Fibroblast of mammary gland (primary cell): Measurements from ENCODE around the gene HNRNPK.

Experiments used
- DNase-seq: peaks from one replicate; pipeline ENCODE4 v3.0.0-alpha.2; 2010; ENCODE audit warnings: low read depth
- H3K4me3 ChIP-seq: 2 replicates; pipeline ENCODE4 v1.5.1; 2011; ENCODE audit warnings: low read depth, mild to moderate bottlenecking, low read length, moderate library complexity; ENCODE audit not compliant: control insufficient read depth
- TF ChIP-seq, protein P1 (sequence below): conservative IDR thresholded peaks from 2 replicates; pipeline ENCODE4 v1.5.1; 2011; ENCODE audit warnings: low read depth, low read length, inconsistent platforms; ENCODE audit not compliant: control insufficient read depth, insufficient read depth

The HNRNPK gene

DNA sequence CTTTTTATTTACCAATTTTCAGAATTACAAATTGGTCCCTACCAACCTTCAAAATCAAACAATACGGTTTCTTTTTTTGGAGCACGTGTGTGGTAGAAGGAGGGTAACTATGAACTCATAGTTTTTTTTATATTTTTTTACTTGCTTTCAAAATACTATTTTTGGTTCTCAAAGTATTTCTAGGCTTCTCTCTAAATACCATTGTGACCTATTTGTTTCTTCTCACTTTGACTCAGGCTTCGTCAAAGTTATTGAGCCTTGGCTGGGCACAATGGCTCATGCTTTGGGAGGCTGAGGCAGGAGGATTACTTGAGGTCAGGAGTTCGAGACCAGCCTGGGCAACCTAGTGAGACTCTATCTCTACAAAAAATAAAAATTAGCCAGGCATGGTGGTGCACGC is 47.2 kb downstream of the HNRNPK start:
- TF ChIP-seq, protein P1, sequence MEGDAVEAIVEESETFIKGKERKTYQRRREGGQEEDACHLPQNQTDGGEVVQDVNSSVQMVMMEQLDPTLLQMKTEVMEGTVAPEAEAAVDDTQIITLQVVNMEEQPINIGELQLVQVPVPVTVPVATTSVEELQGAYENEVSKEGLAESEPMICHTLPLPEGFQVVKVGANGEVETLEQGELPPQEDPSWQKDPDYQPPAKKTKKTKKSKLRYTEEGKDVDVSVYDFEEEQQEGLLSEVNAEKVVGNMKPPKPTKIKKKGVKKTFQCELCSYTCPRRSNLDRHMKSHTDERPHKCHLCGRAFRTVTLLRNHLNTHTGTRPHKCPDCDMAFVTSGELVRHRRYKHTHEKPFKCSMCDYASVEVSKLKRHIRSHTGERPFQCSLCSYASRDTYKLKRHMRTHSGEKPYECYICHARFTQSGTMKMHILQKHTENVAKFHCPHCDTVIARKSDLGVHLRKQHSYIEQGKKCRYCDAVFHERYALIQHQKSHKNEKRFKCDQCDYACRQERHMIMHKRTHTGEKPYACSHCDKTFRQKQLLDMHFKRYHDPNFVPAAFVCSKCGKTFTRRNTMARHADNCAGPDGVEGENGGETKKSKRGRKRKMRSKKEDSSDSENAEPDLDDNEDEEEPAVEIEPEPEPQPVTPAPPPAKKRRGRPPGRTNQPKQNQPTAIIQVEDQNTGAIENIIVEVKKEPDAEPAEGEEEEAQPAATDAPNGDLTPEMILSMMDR, result no peak
- no peak for DNase-seq
- H3K4me3 ChIP-seq, result no peak overlapping the region

DNA sequence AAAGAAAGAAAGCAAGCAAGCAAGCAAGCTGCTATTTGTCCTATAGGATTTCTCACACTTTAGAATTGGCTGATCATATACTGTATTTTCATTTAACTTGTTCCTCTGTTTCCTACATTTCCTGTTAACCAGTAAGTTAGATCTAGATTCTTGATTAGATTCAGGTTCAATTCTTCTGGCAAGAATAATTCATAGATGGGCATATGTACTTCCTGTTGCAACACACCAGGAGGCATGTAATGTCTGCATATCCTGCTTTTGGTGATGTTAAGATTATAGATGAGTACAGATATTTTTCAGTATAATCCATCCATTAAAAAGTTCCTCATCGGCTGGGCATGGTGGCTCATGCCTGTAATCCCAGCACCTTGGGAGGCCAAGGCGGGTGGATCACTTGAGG is 48.0 kb downstream of the HNRNPK start:
- TF ChIP-seq, protein P1, result no peak
- no peak for DNase-seq
- H3K4me3 ChIP-seq, result no peak overlapping the region

DNA sequence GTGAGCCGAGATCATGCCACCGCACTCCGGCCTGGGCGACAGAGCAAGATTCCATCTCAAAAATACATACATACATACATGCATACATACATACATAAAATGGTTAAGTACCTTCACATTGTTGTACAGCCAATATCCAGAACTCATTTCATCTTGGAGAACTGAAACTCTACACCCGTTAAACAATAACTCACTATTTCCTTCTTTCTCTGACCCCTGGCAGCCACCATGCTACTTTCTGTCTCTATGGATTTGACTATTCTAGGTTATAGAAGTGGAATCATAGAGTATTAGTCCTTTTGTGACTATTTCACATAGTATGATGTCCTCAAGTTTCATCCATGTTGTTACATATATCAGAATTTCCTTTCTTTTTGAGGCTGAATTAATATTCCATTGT is 49.1 kb downstream of the HNRNPK start:
- H3K4me3 ChIP-seq, result no peak overlapping the region
- DNase-seq, result no peak
- TF ChIP-seq, protein P1, result no peak

DNA sequence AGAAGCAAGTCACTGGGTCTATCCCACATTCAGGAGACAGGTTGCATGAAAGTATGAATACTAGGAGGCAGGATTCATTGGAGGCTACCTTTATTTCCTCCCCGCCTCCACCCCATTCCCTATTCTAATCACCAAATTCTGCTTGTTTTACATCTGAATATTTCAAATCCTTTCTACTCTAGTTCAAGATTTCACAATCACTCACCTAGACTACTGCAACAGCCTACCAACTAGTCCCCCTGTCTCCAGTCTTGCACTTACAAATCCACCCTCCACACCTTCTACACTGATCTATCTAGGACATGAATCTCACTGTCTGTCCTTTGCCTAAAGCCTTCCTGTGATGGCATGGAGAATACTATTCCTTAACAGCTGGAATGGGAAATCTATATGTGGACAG is 52.4 kb downstream of the HNRNPK start:
- DNase-seq, result no peak
- H3K4me3 ChIP-seq, result no peak overlapping the region
- TF ChIP-seq, protein P1, result no peak

DNA sequence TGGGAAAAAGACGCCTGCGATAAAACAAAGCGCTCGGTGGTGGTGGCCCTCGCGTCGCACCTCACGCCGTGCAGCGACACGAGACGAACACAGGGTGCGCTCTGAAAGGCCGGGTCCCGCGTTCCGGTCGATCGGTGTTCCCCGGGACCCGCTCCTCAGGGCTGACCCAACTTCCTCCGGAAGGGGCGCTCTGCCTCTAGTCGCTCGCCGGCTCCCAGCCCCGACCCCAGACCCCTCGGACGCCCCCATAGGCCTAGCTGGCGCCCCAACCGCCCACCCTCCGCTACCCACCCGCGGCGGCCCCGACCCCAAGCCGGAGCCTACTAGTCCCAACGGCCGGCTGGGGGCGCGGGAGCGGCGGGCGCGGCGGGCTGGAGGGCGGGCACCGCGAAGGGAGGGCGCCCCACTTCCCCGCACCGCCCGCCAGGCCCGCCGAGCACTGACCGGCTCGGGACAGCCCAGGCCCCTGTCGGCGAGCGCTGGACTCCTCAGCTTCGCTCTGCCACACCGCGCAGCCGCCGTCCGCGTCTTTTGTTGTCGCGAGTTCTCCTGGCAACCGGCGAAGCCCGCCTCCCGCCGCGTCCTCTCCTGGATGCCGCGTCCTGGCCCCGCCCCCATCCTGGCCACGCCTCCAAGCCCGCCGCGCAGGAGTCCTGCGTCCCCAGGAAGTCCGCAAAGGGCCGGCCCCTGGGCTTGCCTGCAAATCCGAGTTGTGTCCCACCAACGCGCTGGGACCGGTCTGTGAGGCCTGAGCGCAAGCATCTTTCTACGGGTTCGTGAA is 58.9 kb downstream of the HNRNPK start, which contains the start of gene KIF27:
KIF27 (minus strand) TSS at position 506 of the 781 bp plus-strand sequence. CDS start 5,841 bp downstream, outside the sequence.
- peak within 1 kb of the TSS; percentile 65 for H3K4me3 ChIP-seq
- TF ChIP-seq, protein P1, result no peak
- DNase-seq, result peak; percentile 94

DNA sequence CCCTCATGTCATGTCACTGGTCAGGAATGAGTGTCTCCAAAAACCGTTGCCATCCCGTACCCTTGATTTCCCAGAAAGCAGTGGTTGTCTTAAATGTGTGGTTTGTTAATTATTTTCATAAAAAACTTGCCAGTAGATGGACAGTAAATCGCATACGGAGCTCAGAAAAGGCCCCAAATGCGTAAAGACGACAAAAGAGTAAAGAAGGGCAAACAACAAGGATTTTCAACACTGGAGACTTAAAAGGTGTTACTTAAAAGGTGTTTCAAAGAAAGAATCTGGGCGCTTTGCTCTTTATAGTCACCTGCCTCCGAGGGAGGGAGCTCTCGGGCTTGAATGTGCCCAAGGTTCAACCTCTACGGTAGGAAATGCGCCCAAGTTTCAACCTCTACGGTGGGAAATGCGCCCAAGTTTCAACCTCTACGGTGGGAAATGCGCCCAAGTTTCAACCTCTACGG is 59.5 kb downstream of the HNRNPK start:
- H3K4me3 ChIP-seq, result peak overlapping the region; percentile 65
- peak; percentile 26 for DNase-seq
- TF ChIP-seq, protein P1, result peak; percentile 41
